ENCODE measurements around the gene PELI2. TPM values are rescaled to one million over a fixed set of nuclear protein-coding genes. Genes with fewer than 3 reads are reported as not detected.
A peak's percentile ranks its signal among the peaks of the same experiment; 100 is the strongest.

The PELI2 gene
- total RNA-seq, 1 experiment from 2014 or later: 0.19 TPM

DNA sequence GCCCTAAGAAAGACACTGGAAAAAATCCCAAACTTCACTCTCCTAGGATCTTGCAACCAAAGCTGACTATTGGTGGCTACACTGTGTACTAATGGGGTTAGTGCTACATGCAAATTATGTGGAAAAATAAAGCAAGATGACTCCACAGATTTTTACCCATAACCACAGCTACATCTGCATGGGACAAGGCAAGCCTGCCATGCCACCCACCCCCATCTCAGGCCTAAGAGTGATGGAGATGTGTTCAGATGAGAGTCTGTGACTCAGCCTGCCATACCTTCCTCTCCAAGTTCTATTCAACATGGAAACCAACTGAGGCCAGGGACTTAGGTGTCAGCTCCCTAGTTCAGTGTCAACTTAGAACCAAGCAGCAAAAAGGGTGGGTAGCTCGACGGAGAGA is 206.2 kb downstream of the PELI2 start:
- H3K27me3 Mint-ChIP-seq (ENCODE audit: insufficient read depth, unreplicated experiment): peaks cover 11% of the 10 kb centered on the region
- TF ChIP-seq, protein P1, sequence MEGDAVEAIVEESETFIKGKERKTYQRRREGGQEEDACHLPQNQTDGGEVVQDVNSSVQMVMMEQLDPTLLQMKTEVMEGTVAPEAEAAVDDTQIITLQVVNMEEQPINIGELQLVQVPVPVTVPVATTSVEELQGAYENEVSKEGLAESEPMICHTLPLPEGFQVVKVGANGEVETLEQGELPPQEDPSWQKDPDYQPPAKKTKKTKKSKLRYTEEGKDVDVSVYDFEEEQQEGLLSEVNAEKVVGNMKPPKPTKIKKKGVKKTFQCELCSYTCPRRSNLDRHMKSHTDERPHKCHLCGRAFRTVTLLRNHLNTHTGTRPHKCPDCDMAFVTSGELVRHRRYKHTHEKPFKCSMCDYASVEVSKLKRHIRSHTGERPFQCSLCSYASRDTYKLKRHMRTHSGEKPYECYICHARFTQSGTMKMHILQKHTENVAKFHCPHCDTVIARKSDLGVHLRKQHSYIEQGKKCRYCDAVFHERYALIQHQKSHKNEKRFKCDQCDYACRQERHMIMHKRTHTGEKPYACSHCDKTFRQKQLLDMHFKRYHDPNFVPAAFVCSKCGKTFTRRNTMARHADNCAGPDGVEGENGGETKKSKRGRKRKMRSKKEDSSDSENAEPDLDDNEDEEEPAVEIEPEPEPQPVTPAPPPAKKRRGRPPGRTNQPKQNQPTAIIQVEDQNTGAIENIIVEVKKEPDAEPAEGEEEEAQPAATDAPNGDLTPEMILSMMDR (IDR thresholded peaks at IDR 0.05; ENCODE audit: unreplicated experiment): no peak
- H3K9me3 Mint-ChIP-seq (ENCODE audit: unreplicated experiment): peaks cover 8% of the 10 kb centered on the region
- H3K36me3 Mint-ChIP-seq (ENCODE audit: insufficient read depth, unreplicated experiment): no peaks in the 10 kb centered on the region
- BruUV-seq (replicated peaks): no TSS peak
- ChIA-PET POLR2A (interaction anchor here (0.7 to 1.2 kb wide), 2 partner anchors 9 to 25 kb away, joined by 3 read pairs; no protein-coding TSS in a partner anchor), CTCF (interaction anchor here (0.6 kb wide), 1 partner anchor 620 kb away, joined by 3 read pairs; no protein-coding TSS in a partner anchor)
- H3K4me1 Mint-ChIP-seq (ENCODE audit: insufficient read depth, unreplicated experiment): no peaks in the 10 kb centered on the region
- H3K27ac Mint-ChIP-seq (ENCODE audit: low read depth, unreplicated experiment): no peak overlapping the region
- no peak overlapping the region for H3K4me3 Mint-ChIP-seq (ENCODE audit: unreplicated experiment)
- intact Hi-C loops (cut with micrococcal nuclease): no loop called here
- DNase-seq (ENCODE audit: unreplicated experiment): no peak

- Mint-ChIP-seq H3K4me1 (ENCODE audit: insufficient read depth, unreplicated experiment) (no peaks in the 10 kb centered on the region), H3K27ac (ENCODE audit: low read depth, unreplicated experiment) (no peak overlapping the region), H3K27me3 (ENCODE audit: insufficient read depth, unreplicated experiment) (peaks cover 11% of the 10 kb centered on the region), H3K4me3 (ENCODE audit: unreplicated experiment) (no peak overlapping the region), H3K36me3 (ENCODE audit: insufficient read depth, unreplicated experiment) (no peaks in the 10 kb centered on the region), H3K9me3 (ENCODE audit: unreplicated experiment) (peaks cover 3% of the 10 kb centered on the region)
- ChIA-PET CTCF (interaction anchor here (0.6 to 0.7 kb wide), 3 partner anchors 482 to 621 kb away, joined by 3 read pairs; no protein-coding TSS in a partner anchor), POLR2A (interaction anchor here (0.7 to 1.2 kb wide), 2 partner anchors 8 to 26 kb away, joined by 3 read pairs; no protein-coding TSS in a partner anchor)
- peak; percentile 5 for DNase-seq (ENCODE audit: unreplicated experiment)
- no TSS peak for BruUV-seq (replicated peaks)
- TF ChIP-seq, protein P1 (IDR thresholded peaks at IDR 0.05; ENCODE audit: unreplicated experiment): no peak
- intact Hi-C loops (cut with micrococcal nuclease): no loop called here
These were observed 206.9 kb downstream of the PELI2 start for GRCh38 chr14:56324856-56325699.

GRCh38 chr14:56328021-56328420 is 209.8 kb downstream of the PELI2 start:
- peaks cover 8% of the 10 kb centered on the region for H3K27me3 Mint-ChIP-seq (ENCODE audit: insufficient read depth, unreplicated experiment)
- no peak overlapping the region for H3K27ac Mint-ChIP-seq (ENCODE audit: low read depth, unreplicated experiment)
- intact Hi-C loops (cut with micrococcal nuclease): no loop called here
- TF ChIP-seq, protein P1 (IDR thresholded peaks at IDR 0.05; ENCODE audit: unreplicated experiment): no peak
- no peak for DNase-seq (ENCODE audit: unreplicated experiment)
- no peaks in the 10 kb centered on the region for H3K36me3 Mint-ChIP-seq (ENCODE audit: insufficient read depth, unreplicated experiment)
- ChIA-PET POLR2A (no interaction called here), CTCF (interaction anchor here (0.6 kb wide), 1 partner anchor 1521 kb away, joined by 3 read pairs; no protein-coding TSS in a partner anchor)
- no peaks in the 10 kb centered on the region for H3K9me3 Mint-ChIP-seq (ENCODE audit: unreplicated experiment)
- H3K4me3 Mint-ChIP-seq (ENCODE audit: unreplicated experiment): no peak overlapping the region
- no TSS peak for BruUV-seq (replicated peaks)
- H3K4me1 Mint-ChIP-seq (ENCODE audit: insufficient read depth, unreplicated experiment): no peaks in the 10 kb centered on the region

- no peaks in the 10 kb centered on the region for H3K36me3 Mint-ChIP-seq (ENCODE audit: insufficient read depth, unreplicated experiment)
- ChIA-PET CTCF (no interaction called here), POLR2A (interaction anchor here (0.6 kb wide), 1 partner anchor 213 kb away, joined by 3 read pairs; the partner anchor contains the start of gene PELI2)
- H3K27me3 Mint-ChIP-seq (ENCODE audit: insufficient read depth, unreplicated experiment): no peaks in the 10 kb centered on the region
- TF ChIP-seq, protein P1 (IDR thresholded peaks at IDR 0.05; ENCODE audit: unreplicated experiment): no peak
- intact Hi-C loops (cut with micrococcal nuclease): no loop called here
- DNase-seq (ENCODE audit: unreplicated experiment): no peak
- peak overlapping the region; percentile 6 for H3K27ac Mint-ChIP-seq (ENCODE audit: low read depth, unreplicated experiment)
- peaks cover 8% of the 10 kb centered on the region for H3K4me1 Mint-ChIP-seq (ENCODE audit: insufficient read depth, unreplicated experiment)
- H3K4me3 Mint-ChIP-seq (ENCODE audit: unreplicated experiment): no peak overlapping the region
- BruUV-seq (replicated peaks): no TSS peak
- no peaks in the 10 kb centered on the region for H3K9me3 Mint-ChIP-seq (ENCODE audit: unreplicated experiment)
These were observed 213.5 kb downstream of the PELI2 start for GRCh38 chr14:56331592-56332216.
